ENCODE measurements around the gene CCDC174.

- TF ChIP-seq, protein P1, sequence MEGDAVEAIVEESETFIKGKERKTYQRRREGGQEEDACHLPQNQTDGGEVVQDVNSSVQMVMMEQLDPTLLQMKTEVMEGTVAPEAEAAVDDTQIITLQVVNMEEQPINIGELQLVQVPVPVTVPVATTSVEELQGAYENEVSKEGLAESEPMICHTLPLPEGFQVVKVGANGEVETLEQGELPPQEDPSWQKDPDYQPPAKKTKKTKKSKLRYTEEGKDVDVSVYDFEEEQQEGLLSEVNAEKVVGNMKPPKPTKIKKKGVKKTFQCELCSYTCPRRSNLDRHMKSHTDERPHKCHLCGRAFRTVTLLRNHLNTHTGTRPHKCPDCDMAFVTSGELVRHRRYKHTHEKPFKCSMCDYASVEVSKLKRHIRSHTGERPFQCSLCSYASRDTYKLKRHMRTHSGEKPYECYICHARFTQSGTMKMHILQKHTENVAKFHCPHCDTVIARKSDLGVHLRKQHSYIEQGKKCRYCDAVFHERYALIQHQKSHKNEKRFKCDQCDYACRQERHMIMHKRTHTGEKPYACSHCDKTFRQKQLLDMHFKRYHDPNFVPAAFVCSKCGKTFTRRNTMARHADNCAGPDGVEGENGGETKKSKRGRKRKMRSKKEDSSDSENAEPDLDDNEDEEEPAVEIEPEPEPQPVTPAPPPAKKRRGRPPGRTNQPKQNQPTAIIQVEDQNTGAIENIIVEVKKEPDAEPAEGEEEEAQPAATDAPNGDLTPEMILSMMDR (IDR thresholded peaks at IDR 0.05; ENCODE audit: low read length) = no peak
- TF ChIP-seq EZH2 (IDR thresholded peaks at IDR 0.05; ENCODE audit: borderline replicate concordance, low read length) = no peak
Observed at GRCh38 chr3:14609941-14610340, 41.6 kb upstream of the CCDC174 start.
